GM19372 (cell line): Measurements from ENCODE around the gene LRFN5.
"Not testable (repeated sequence)": the region's sequence is repeated elsewhere in the genome, so short reads cannot be mapped to it uniquely, and the experiment has no call there.

ENCODE experiments used
- ATAC-seq: cut with Tn5 transposase; IDR thresholded peaks from one replicate; pipeline ENCODE4 v1.9.1; 2021; ENCODE audit warnings: mild to moderate bottlenecking, low read depth, moderate library complexity; ENCODE audit not compliant: unreplicated experiment

Gene LRFN5

DNA sequence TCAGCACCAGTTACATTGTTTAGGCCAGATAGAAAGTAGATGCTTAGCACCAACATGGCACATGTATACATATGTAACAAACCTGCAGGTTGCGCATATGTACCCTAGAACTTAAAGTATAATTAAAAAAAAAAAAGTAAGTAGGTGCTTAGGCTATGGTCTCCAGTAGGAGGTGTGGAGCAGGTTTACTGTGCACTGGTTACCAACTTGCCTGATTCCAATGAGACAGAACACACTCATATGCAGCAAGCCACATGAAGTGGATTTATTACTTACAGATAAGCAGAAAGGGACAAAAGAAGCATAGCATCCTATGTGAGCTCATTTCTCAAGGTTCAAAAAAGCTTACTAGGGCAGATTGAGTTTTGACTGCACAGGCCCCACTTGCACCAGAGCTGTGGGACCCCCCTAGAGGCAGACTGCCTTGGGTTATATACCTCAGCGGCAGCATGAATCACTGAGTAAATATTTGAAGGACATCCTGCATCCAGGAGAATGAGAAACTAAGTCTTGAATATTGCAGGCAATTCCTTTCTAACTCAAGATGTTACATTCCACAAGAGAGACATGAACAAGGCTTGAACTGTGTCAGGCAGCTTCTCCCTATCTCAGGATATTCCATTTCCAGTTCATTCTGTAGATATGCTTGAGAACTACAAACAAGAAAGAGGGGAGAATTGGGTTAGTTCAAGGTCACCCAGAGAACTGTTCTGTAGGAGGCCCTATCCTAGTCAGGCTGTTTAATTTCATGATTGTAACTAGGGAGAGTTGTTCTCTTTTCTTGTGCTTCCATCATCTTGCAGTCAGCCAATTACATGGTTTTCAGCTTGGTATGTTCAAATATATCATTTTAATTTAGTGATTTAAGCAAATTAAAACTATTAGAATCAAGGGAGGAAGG is 30.1 kb downstream of the LRFN5 start:
- no peak for ATAC-seq

DNA sequence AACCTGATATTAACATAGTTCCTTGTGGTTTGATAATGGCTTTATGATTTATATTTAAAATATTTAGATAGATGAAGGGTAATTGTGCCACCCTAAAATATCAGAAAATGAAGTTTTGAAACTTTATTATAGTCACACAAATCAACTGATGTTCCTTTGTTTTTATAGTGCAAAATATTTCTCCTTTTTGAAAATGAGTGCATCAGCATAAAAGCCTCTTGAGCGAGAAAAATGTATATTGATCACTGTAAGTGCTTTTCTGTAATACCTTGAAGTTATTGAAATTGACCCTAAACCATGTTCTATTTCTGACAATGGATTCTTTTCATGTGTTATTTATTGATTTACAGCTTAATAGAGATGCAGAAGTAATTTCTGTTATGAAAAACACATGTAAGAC is 35.0 kb downstream of the LRFN5 start:
- no peak for ATAC-seq

- no peak for ATAC-seq
Observed at GRCh38 chr14:41642367-41642766, 35.7 kb downstream of the LRFN5 start.

DNA sequence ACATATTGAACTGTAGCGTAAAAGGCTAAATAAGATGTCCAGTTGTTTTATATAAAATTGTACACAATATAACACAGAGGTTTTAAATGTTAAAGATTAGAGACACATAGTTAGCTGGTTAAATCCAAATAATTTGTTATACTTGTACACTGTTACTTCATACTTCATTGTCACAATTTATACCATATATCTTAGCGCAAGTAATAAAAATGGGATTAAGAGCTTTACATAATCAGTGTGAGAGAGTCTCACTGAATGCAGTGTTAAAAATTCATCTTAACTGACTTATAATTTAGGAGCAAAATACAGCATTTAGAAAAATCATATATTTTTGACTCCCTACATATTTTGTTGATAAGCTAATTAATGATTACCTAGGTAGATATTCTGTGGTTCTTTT is 36.1 kb downstream of the LRFN5 start:
- no peak for ATAC-seq

DNA sequence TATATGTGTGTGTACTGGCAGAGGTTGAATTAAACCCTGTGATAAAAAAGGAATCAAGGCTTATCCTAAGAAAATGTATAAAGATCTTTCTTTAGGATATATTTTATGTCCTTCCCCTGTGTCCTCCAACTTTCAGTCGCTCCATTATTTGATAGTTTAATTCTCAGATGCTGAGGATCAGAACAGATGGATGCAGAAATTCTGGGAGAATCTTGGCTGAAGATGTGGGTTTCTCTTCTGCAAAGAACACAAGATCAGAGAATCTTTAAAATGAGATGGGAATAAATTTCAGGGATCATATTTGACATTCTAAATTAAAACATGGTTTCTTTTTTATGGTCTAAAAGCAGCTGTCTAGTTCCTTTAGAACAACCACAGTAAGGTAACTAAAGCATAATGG is 37.9 kb downstream of the LRFN5 start:
- ATAC-seq: no peak

GRCh38 chr14:41650802-41651201 is 44.1 kb downstream of the LRFN5 start:
- ATAC-seq: no peak

DNA sequence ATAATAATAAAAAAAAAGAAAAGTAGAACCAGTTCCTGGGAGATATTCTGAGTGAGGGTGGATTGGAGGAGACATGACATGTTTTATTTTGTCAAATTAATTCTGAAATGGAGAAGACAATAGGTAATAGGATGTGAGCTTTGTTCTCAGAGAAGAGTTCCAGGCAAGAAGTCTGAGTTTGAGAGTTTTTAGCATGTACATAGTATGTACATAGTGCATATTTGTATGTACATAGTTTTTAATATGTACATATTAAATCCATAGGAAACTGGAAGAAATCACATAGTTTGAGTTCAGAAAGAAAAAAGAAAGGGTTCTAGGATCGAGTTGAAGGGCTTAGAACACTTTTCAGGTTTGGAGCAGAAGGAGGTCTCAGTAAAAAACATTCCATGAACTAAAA is 47.5 kb downstream of the LRFN5 start:
- ATAC-seq: no peak

DNA sequence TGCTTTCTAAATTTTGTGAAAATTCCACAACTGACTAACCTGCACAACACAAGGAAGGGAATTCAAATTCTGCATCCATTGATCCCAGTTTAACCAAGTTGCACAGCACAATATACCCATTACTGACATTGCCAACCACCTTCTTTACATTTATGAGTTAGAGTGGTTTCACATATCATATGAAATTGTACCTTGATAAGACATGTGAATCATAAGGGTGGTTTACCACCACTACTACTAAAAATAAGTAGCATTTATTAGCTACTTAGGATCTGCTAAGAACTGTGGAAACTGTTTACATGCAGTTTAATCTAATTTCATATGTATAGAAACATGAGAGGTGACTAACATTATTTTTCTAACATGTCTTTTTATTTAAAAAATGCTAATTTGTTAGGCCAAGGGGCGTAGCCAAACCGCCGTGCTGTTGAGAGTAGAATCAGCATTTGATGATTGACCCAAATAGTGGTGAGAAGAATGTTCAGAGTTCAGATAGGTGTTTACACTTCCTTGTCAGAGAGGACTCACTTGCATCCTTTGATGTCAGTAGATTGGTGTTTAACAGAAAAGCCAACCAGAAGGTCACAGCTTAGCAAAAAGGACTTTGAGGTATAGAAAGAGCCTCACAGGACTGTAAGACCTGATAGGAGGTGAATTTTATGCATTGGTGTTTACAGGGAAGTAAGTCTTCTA is 56.2 kb downstream of the LRFN5 start:
- no peak for ATAC-seq

- ATAC-seq: no peak
Observed at GRCh38 chr14:41663473-41663850, 56.8 kb downstream of the LRFN5 start.

GRCh38 chr14:41666301-41666700 is 59.6 kb downstream of the LRFN5 start:
- ATAC-seq: no peak

DNA sequence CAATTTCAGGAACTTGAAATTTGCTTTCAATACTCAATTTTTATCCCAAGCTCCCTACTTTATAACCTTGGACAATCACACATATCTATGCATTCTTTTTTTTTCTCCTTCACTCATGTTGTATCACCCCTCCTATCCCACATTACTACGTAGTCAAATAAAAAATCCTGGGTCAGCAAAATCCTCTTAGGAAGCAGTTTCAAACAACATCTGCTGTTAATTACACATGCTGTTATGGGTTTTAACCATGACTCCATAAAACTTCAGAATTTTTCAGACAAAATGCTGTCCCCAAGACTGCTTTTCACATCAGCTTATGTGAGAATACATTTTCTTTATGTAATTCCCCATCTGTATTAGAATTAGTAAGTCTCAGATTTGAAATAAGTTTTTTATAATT is 61.7 kb downstream of the LRFN5 start:
- ATAC-seq: no peak

GRCh38 chr14:41673601-41674000 is 66.9 kb downstream of the LRFN5 start:
- ATAC-seq: not testable (repeated sequence)

GRCh38 chr14:41674511-41674971 is 67.9 kb downstream of the LRFN5 start:
- not testable (repeated sequence) for ATAC-seq

DNA sequence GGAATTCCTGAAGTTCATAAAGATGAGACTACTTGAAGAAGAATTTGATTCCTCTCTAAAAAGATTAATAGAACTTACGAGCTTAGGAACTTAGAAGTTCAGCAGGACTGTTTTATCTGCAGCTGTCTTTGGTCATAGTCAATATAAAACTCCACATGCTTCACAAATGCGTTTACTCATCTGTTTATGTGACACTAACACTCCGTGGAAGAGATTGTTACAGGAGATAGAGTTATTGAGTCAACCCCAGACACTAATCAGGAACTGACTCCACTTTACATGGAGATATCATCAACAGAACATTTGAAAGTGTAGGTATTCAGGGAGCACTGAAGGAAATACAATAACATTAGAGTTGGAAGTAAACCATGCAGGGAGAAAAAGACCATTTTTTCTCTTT is 92.8 kb downstream of the LRFN5 start:
- ATAC-seq: no peak

DNA sequence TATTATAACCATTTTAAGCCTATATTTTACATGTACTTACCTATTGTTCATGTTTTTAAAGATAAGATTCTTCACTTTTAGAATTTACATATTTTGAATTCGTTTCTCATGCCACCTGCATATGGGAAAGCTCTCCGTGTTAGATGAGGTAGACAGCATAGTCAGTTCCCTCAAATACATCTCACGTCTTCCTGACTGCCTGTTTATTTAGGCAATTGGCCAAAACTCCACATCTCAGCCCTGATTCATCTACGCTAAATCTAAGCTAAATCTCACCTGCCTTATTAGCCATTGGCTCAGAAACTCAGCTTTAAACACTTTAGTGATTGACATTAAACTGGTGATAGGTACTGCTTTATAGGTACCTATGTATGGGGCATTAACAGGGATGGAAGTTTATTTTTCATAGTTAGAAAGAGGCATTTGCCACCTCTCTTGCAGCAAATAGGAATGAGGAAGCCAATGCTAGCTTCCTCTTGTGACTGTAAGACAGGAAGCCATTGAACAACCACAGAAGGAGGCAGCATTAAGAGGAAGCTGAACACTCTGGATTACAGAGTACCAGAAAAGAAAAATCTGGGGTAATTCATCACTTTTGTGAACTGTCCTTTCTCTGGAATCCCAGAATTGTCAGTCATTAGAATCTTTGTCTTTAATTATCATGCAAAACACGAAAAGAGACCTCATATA is 111.9 kb downstream of the LRFN5 start:
- no peak for ATAC-seq

GRCh38 chr14:41739203-41739602 is 132.5 kb downstream of the LRFN5 start:
- ATAC-seq: no peak

GRCh38 chr14:41743140-41743539 is 136.5 kb downstream of the LRFN5 start:
- no peak for ATAC-seq

GRCh38 chr14:41749429-41749828 is 142.8 kb downstream of the LRFN5 start:
- peak; percentile 92 for ATAC-seq

GRCh38 chr14:41750575-41750974 is 143.9 kb downstream of the LRFN5 start:
- not testable (repeated sequence) for ATAC-seq

GRCh38 chr14:41758011-41758665 is 151.5 kb downstream of the LRFN5 start:
- ATAC-seq: no peak

GRCh38 chr14:41761204-41761603 is 154.5 kb downstream of the LRFN5 start:
- ATAC-seq: no peak
